22Rv1 (cell line): ENCODE data around the gene AMBN.

Experiments used
- CTCF ChIP-seq: fragments of 450-650 bp; IDR thresholded peaks from 2 replicates; pipeline ENCODE4 v1.5.1; 2017; ENCODE audit warnings: mild to moderate bottlenecking
- ZFX ChIP-seq: fragments of 450-650 bp; IDR thresholded peaks from 2 replicates; pipeline ENCODE4 v1.6.1; 2017; ENCODE audit warnings: antibody characterized with exemption, borderline replicate concordance

GRCh38 chr4:70591955-70592582 is at the start of gene AMBN:
- TF ChIP-seq CTCF, result no peak
- TF ChIP-seq ZFX, result no peak
